ENCODE measurements around the gene TSPAN17.

GRCh38 chr5:176687247-176687646, 40.0 kb downstream of the TSPAN17 start:
- TF ChIP-seq CTCF (IDR thresholded peaks at IDR 0.05; ENCODE audit: low read length), result no peak
- TF ChIP-seq EZH2 (IDR thresholded peaks at IDR 0.05; ENCODE audit: borderline replicate concordance, low read length), result no peak

All from OCI-LY1 (cell line).